ENCODE results near the gene CEP104. TPM values are rescaled to one million over a fixed set of nuclear protein-coding genes. Genes with fewer than 3 reads are reported as not detected.

CEP104 gene
- total RNA-seq, 2 experiments from 2014 or later: 33.6 to 35.5 TPM

- intact Hi-C loops (cut with DNase I, micrococcal nuclease): no loop called here
- Mint-ChIP-seq H3K27me3 (no peaks in the 10 kb centered on the region), H3K36me3 (ENCODE audit: low read depth) (peaks cover 52% of the 10 kb centered on the region), H3K4me1 (peaks cover 43% of the 10 kb centered on the region), H3K4me3 (no peak overlapping the region), H3K27ac (no peak overlapping the region), H3K9me3 (ENCODE audit: low read depth) (peaks cover 4% of the 10 kb centered on the region)
- DNase-seq (no peak), ATAC-seq (no peak)
- ChIA-PET POLR2A (no interaction called here), CTCF (no interaction called here)
Measured at GRCh38 chr1:3892748-3893147, 35.7 kb upstream of the CEP104 start.

- DNase-seq (no peak), ATAC-seq (no peak)
- H3K9me3 Mint-ChIP-seq (ENCODE audit: low read depth): no peaks in the 10 kb centered on the region
- H3K27me3 Mint-ChIP-seq: no peaks in the 10 kb centered on the region
- ChIA-PET POLR2A (no interaction called here), CTCF (interaction anchor here (0.7 to 1.6 kb wide), 3 partner anchors 8 to 155 kb away, joined by 3 to 7 read pairs (median 3); partner anchors contain the start of gene C1orf174)
- peaks cover 33% of the 10 kb centered on the region for H3K4me1 Mint-ChIP-seq
- H3K36me3 Mint-ChIP-seq (ENCODE audit: low read depth): peaks cover 45% of the 10 kb centered on the region
- peak overlapping the region; percentile 37 for H3K27ac Mint-ChIP-seq
- no peak overlapping the region for H3K4me3 Mint-ChIP-seq
- intact Hi-C loops (cut with DNase I, micrococcal nuclease): loop anchor here (2.0 kb wide), 1 partner anchor 35 kb away; the partner anchor contains the start of genes CEP104 (in 2 of the 2) and DFFB (in 2 of the 2)
Measured at GRCh38 chr1:3891329-3891865, 34.4 kb upstream of the CEP104 start.

- intact Hi-C loops (cut with DNase I, micrococcal nuclease): loop anchor here (2.0 kb wide), 1 partner anchor 34 kb away; the partner anchor contains the start of genes CEP104 (in 2 of the 2) and DFFB (in 2 of the 2)
- POLR2A ChIA-PET: no interaction called here
- peak; percentile 87 for ATAC-seq
- CTCF ChIA-PET: interaction anchor here (0.7 to 1.6 kb wide), 3 partner anchors 9 to 154 kb away, joined by 3 to 7 read pairs (median 3); partner anchors contain the start of gene C1orf174
- no peak overlapping the region for H3K4me3 Mint-ChIP-seq
- DNase-seq: no peak
- no peaks in the 10 kb centered on the region for H3K9me3 Mint-ChIP-seq (ENCODE audit: low read depth)
- H3K36me3 Mint-ChIP-seq (ENCODE audit: low read depth): peaks cover 39% of the 10 kb centered on the region
- peaks cover 30% of the 10 kb centered on the region for H3K4me1 Mint-ChIP-seq
- no peaks in the 10 kb centered on the region for H3K27me3 Mint-ChIP-seq
- H3K27ac Mint-ChIP-seq: peak overlapping the region; percentile 83
Measured at GRCh38 chr1:3890389-3891328, 33.6 kb upstream of the CEP104 start.

GRCh38 chr1:3889936-3890335 lies 32.9 kb upstream of the CEP104 start:
- H3K36me3 Mint-ChIP-seq (ENCODE audit: low read depth): peaks cover 37% of the 10 kb centered on the region
- no peak overlapping the region for H3K4me3 Mint-ChIP-seq
- CTCF ChIA-PET: interaction anchor here (1.2 to 1.6 kb wide), 2 partner anchors 10 to 13 kb away, joined by 3 to 7 read pairs; partner anchors contain the start of gene C1orf174
- POLR2A ChIA-PET: no interaction called here
- H3K4me1 Mint-ChIP-seq: peaks cover 31% of the 10 kb centered on the region
- ATAC-seq (peak; percentile 47), DNase-seq (no peak)
- H3K27me3 Mint-ChIP-seq: no peaks in the 10 kb centered on the region
- peak overlapping the region; percentile 7 for H3K27ac Mint-ChIP-seq
- H3K9me3 Mint-ChIP-seq (ENCODE audit: low read depth): no peaks in the 10 kb centered on the region
- intact Hi-C loops (cut with DNase I, micrococcal nuclease): loop anchor here (2.0 kb wide), 1 partner anchor 33 kb away; the partner anchor contains the start of genes CEP104 (in 2 of the 2) and DFFB (in 2 of the 2)

GRCh38 chr1:3888301-3888700 lies 31.3 kb upstream of the CEP104 start:
- DNase-seq: no peak
- Mint-ChIP-seq H3K9me3 (ENCODE audit: low read depth) (no peaks in the 10 kb centered on the region), H3K36me3 (ENCODE audit: low read depth) (peaks cover 44% of the 10 kb centered on the region), H3K4me1 (peaks cover 35% of the 10 kb centered on the region), H3K27me3 (no peaks in the 10 kb centered on the region), H3K4me3 (no peak overlapping the region), H3K27ac (no peak overlapping the region)
- intact Hi-C loops (cut with DNase I, micrococcal nuclease): no loop called here
- ChIA-PET CTCF (no interaction called here), POLR2A (no interaction called here)
- ATAC-seq: no peak

- H3K27me3 Mint-ChIP-seq: no peaks in the 10 kb centered on the region
- no peak overlapping the region for H3K27ac Mint-ChIP-seq
- no peaks in the 10 kb centered on the region for H3K9me3 Mint-ChIP-seq (ENCODE audit: low read depth)
- no peak for DNase-seq
- CTCF ChIA-PET: interaction anchor here (0.6 kb wide), 1 partner anchor 100 kb away, joined by 5 read pairs; no protein-coding TSS in a partner anchor
- H3K4me1 Mint-ChIP-seq: peaks cover 26% of the 10 kb centered on the region
- intact Hi-C loops (cut with DNase I, micrococcal nuclease): no loop called here
- POLR2A ChIA-PET: no interaction called here
- no peak for ATAC-seq
- no peak overlapping the region for H3K4me3 Mint-ChIP-seq
- H3K36me3 Mint-ChIP-seq (ENCODE audit: low read depth): peaks cover 44% of the 10 kb centered on the region
Measured at GRCh38 chr1:3886691-3887090, 29.7 kb upstream of the CEP104 start.

- Mint-ChIP-seq H3K4me1 (peaks cover 21% of the 10 kb centered on the region), H3K9me3 (ENCODE audit: low read depth) (no peaks in the 10 kb centered on the region), H3K4me3 (no peak overlapping the region), H3K27me3 (no peaks in the 10 kb centered on the region), H3K36me3 (ENCODE audit: low read depth) (peaks cover 39% of the 10 kb centered on the region), H3K27ac (no peak overlapping the region)
- ChIA-PET CTCF (interaction anchor here (0.6 kb wide), 1 partner anchor 100 kb away, joined by 5 read pairs; no protein-coding TSS in a partner anchor), POLR2A (no interaction called here)
- DNase-seq (no peak), ATAC-seq (no peak)
- intact Hi-C loops (cut with DNase I, micrococcal nuclease): no loop called here
Measured at GRCh38 chr1:3886106-3886670, 29.2 kb upstream of the CEP104 start.

- no peak overlapping the region for H3K27ac Mint-ChIP-seq
- H3K4me1 Mint-ChIP-seq: peaks cover 17% of the 10 kb centered on the region
- intact Hi-C loops (cut with DNase I, micrococcal nuclease): no loop called here
- no peaks in the 10 kb centered on the region for H3K27me3 Mint-ChIP-seq
- CTCF ChIA-PET: no interaction called here
- no peak overlapping the region for H3K4me3 Mint-ChIP-seq
- H3K9me3 Mint-ChIP-seq (ENCODE audit: low read depth): no peaks in the 10 kb centered on the region
- ATAC-seq: no peak
- peaks cover 35% of the 10 kb centered on the region for H3K36me3 Mint-ChIP-seq (ENCODE audit: low read depth)
- no peak for DNase-seq
- POLR2A ChIA-PET: no interaction called here
Measured at GRCh38 chr1:3885611-3886010, 28.6 kb upstream of the CEP104 start.

- H3K27ac Mint-ChIP-seq: no peak overlapping the region
- intact Hi-C loops (cut with DNase I, micrococcal nuclease): no loop called here
- H3K4me3 Mint-ChIP-seq: no peak overlapping the region
- no peaks in the 10 kb centered on the region for H3K9me3 Mint-ChIP-seq (ENCODE audit: low read depth)
- H3K4me1 Mint-ChIP-seq: peaks cover 11% of the 10 kb centered on the region
- DNase-seq (no peak), ATAC-seq (no peak)
- peaks cover 30% of the 10 kb centered on the region for H3K36me3 Mint-ChIP-seq (ENCODE audit: low read depth)
- H3K27me3 Mint-ChIP-seq: no peaks in the 10 kb centered on the region
- ChIA-PET CTCF (interaction anchor here (0.5 kb wide), 1 partner anchor 24 kb away, joined by 3 read pairs; no protein-coding TSS in a partner anchor), POLR2A (no interaction called here)
Measured at GRCh38 chr1:3884966-3885365, 28.0 kb upstream of the CEP104 start.

- POLR2A ChIA-PET: no interaction called here
- peak; percentile 33 for ATAC-seq
- CTCF ChIA-PET: interaction anchor here (0.6 to 0.7 kb wide), 2 partner anchors 170 to 842 kb away, joined by 3 to 4 read pairs; no protein-coding TSS in a partner anchor
- Mint-ChIP-seq H3K4me3 (no peak overlapping the region), H3K4me1 (peaks cover 5% of the 10 kb centered on the region), H3K27me3 (no peaks in the 10 kb centered on the region), H3K27ac (peak overlapping the region; percentile 34), H3K36me3 (ENCODE audit: low read depth) (peaks cover 38% of the 10 kb centered on the region), H3K9me3 (ENCODE audit: low read depth) (peaks cover 5% of the 10 kb centered on the region)
- no peak for DNase-seq
- intact Hi-C loops (cut with DNase I, micrococcal nuclease): no loop called here
Measured at GRCh38 chr1:3883194-3883925, 26.3 kb upstream of the CEP104 start.

GRCh38 chr1:3881193-3881480 lies 24.1 kb upstream of the CEP104 start:
- Mint-ChIP-seq H3K4me3 (no peak overlapping the region), H3K4me1 (peaks cover 5% of the 10 kb centered on the region), H3K27ac (no peak overlapping the region), H3K36me3 (ENCODE audit: low read depth) (peaks cover 37% of the 10 kb centered on the region), H3K27me3 (no peaks in the 10 kb centered on the region), H3K9me3 (ENCODE audit: low read depth) (peaks cover 5% of the 10 kb centered on the region)
- POLR2A ChIA-PET: no interaction called here
- intact Hi-C loops (cut with DNase I, micrococcal nuclease): no loop called here
- DNase-seq: no peak
- CTCF ChIA-PET: no interaction called here
- no peak for ATAC-seq

Measured in activated CD4-positive, alpha-beta T cell treated with anti-CD3 and anti-CD28 coated beads for 36 hours (primary cell).